HUES6 (cell line): ENCODE results near the gene BEST1.
"Not testable (repeated sequence)": the region's sequence is repeated elsewhere in the genome, so short reads cannot be mapped to it uniquely, and the experiment has no call there.

Experiments used
- H3K27ac ChIP-seq: 2 replicates; pipeline ENCODE4 v1.7.0; 2013; ENCODE audit warnings: low read depth, mild to moderate bottlenecking, low read length, inconsistent platforms
- H3K27me3 ChIP-seq: 2 replicates; pipeline ENCODE4 v1.6.1; 2013; ENCODE audit warnings: low read length; ENCODE audit not compliant: control insufficient read depth, insufficient read depth
- H3K36me3 ChIP-seq: 2 replicates; pipeline ENCODE4 v1.6.1; 2013; ENCODE audit warnings: low read length; ENCODE audit not compliant: control insufficient read depth, insufficient read depth
- H3K4me1 ChIP-seq: 2 replicates; pipeline ENCODE4 v1.6.1; 2013; ENCODE audit warnings: low read length; ENCODE audit not compliant: control insufficient read depth, insufficient read depth
- H3K4me3 ChIP-seq: 2 replicates; pipeline ENCODE4 v1.5.1; 2013; ENCODE audit warnings: low read depth, low read length
- H3K9ac ChIP-seq: one replicate; pipeline ENCODE4 v1.6.1; 2013; ENCODE audit warnings: mild to moderate bottlenecking, low read length
- H3K9me3 ChIP-seq: 2 replicates; pipeline ENCODE4 v1.6.1; 2013; ENCODE audit warnings: low read depth, low read length; ENCODE audit not compliant: control insufficient read depth, insufficient read depth

BEST1 gene

GRCh38 chr11:61994981-61995380 is 44.8 kb downstream of the BEST1 start:
- Histone ChIP-seq H3K27ac (no peak overlapping the region), H3K9me3 (peaks cover 18% of the 10 kb centered on the region), H3K4me3 (no peak overlapping the region), H3K9ac (no peak overlapping the region), H3K4me1 (no peaks in the 10 kb centered on the region), H3K36me3 (no peaks in the 10 kb centered on the region), H3K27me3 (no peaks in the 10 kb centered on the region)

GRCh38 chr11:61996933-61997332 is 46.8 kb downstream of the BEST1 start:
- H3K4me3 ChIP-seq = no peak overlapping the region
- no peak overlapping the region for H3K9ac ChIP-seq
- peaks cover 5% of the 10 kb centered on the region; the same call in 1 of the 2 replicates for H3K4me1 ChIP-seq
- no peak overlapping the region for H3K27ac ChIP-seq
- H3K27me3 ChIP-seq = no peaks in the 10 kb centered on the region
- H3K9me3 ChIP-seq = peaks cover 22% of the 10 kb centered on the region
- no peaks in the 10 kb centered on the region for H3K36me3 ChIP-seq

- peaks cover 5% of the 10 kb centered on the region; the same call in 1 of the 2 replicates for H3K4me1 ChIP-seq
- H3K27me3 ChIP-seq = no peaks in the 10 kb centered on the region
- H3K27ac ChIP-seq = no peak overlapping the region
- H3K36me3 ChIP-seq = no peaks in the 10 kb centered on the region
- H3K9me3 ChIP-seq = peaks cover 22% of the 10 kb centered on the region
- H3K9ac ChIP-seq = no peak overlapping the region
- H3K4me3 ChIP-seq = no peak overlapping the region
Observed at GRCh38 chr11:61999141-61999975, 49.2 kb downstream of the BEST1 start.

- peaks cover 5% of the 10 kb centered on the region; the same call in 1 of the 2 replicates for H3K4me1 ChIP-seq
- no peak overlapping the region for H3K27ac ChIP-seq
- no peak overlapping the region for H3K9ac ChIP-seq
- H3K27me3 ChIP-seq = no peaks in the 10 kb centered on the region
- peaks cover 22% of the 10 kb centered on the region for H3K9me3 ChIP-seq
- H3K36me3 ChIP-seq = no peaks in the 10 kb centered on the region
- no peak overlapping the region for H3K4me3 ChIP-seq
Observed at GRCh38 chr11:62000539-62001446, 50.6 kb downstream of the BEST1 start.

GRCh38 chr11:62001450-62002191 is 51.5 kb downstream of the BEST1 start:
- H3K36me3 ChIP-seq = no peaks in the 10 kb centered on the region
- no peak overlapping the region for H3K9ac ChIP-seq
- H3K27ac ChIP-seq = no peak overlapping the region
- peaks cover 22% of the 10 kb centered on the region for H3K9me3 ChIP-seq
- peaks cover 5% of the 10 kb centered on the region; the same call in 1 of the 2 replicates for H3K4me1 ChIP-seq
- H3K27me3 ChIP-seq = no peaks in the 10 kb centered on the region
- no peak overlapping the region for H3K4me3 ChIP-seq

GRCh38 chr11:62002283-62002682 is 52.1 kb downstream of the BEST1 start:
- H3K4me3 ChIP-seq, H3K27ac ChIP-seq, H3K36me3 ChIP-seq, H3K9ac ChIP-seq, H3K27me3 ChIP-seq, H3K4me1 ChIP-seq: not testable (repeated sequence)
- H3K9me3 ChIP-seq = peaks cover 22% of the 10 kb centered on the region

GRCh38 chr11:62004473-62004872 is 54.3 kb downstream of the BEST1 start:
- H3K9ac ChIP-seq = no peak overlapping the region
- peaks cover 5% of the 10 kb centered on the region; the same call in 1 of the 2 replicates for H3K4me1 ChIP-seq
- no peak overlapping the region for H3K27ac ChIP-seq

GRCh38 chr11:62008193-62008592 is 58.0 kb downstream of the BEST1 start:
- no peaks in the 10 kb centered on the region for H3K36me3 ChIP-seq
- no peaks in the 10 kb centered on the region for H3K27me3 ChIP-seq
- no peaks in the 10 kb centered on the region for H3K4me1 ChIP-seq
- no peaks in the 10 kb centered on the region for H3K9me3 ChIP-seq
- H3K27ac ChIP-seq = no peak overlapping the region
- H3K4me3 ChIP-seq = no peak overlapping the region
- H3K9ac ChIP-seq = no peak overlapping the region

More at GRCh38 chr11:62004473-62004872, 54.3 kb downstream of the BEST1 start:
- H3K4me3 ChIP-seq = no peak overlapping the region
- no peaks in the 10 kb centered on the region for H3K27me3 ChIP-seq
- peaks cover 7% of the 10 kb centered on the region for H3K9me3 ChIP-seq
- no peaks in the 10 kb centered on the region for H3K36me3 ChIP-seq

- Histone ChIP-seq H3K36me3 (no peaks in the 10 kb centered on the region), H3K4me1 (peaks cover 6% of the 10 kb centered on the region; the same call in 1 of the 2 replicates), H3K27me3 (no peaks in the 10 kb centered on the region), H3K4me3 (no peak overlapping the region), H3K27ac (no peak overlapping the region), H3K9me3 (no peaks in the 10 kb centered on the region), H3K9ac (no peak overlapping the region)
Observed at GRCh38 chr11:62010935-62011528, 60.9 kb downstream of the BEST1 start.

GRCh38 chr11:62011881-62012280 is 61.7 kb downstream of the BEST1 start:
- H3K9ac ChIP-seq = no peak overlapping the region

More at GRCh38 chr11:62011881-62012280, 61.7 kb downstream of the BEST1 start:
- Histone ChIP-seq H3K27ac (no peak overlapping the region), H3K27me3 (no peaks in the 10 kb centered on the region), H3K9me3 (no peaks in the 10 kb centered on the region), H3K4me1 (peaks cover 6% of the 10 kb centered on the region; the same call in 1 of the 2 replicates), H3K36me3 (no peaks in the 10 kb centered on the region), H3K4me3 (no peak overlapping the region)
